ENCODE data around the gene DTNA.

Gene DTNA

DNA sequence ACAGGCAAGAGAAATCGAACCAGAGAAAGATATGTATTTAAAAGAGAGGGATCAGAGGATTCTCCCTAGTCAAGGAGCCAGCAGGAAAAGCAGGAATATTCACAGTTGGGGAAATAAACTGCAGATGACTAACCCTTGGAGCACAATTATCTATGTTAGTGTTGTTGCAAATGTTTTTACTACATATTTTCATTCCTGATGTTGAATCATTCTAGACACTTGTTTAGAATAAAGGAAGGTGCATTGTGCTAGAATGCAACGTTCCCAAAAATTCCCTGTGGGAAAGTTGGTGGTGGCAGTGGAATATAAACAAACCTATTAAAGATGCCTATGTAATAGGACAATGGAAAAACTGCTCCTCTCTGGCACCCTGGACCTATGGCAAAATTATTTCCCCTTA is 63.3 kb downstream of the DTNA start:
- DNase-seq = no peak

- DNase-seq = peak in 2 of 3 donors; percentile 2 to 6
Measured at GRCh38 chr18:34773961-34774766, 64.1 kb downstream of the DTNA start.

DNA sequence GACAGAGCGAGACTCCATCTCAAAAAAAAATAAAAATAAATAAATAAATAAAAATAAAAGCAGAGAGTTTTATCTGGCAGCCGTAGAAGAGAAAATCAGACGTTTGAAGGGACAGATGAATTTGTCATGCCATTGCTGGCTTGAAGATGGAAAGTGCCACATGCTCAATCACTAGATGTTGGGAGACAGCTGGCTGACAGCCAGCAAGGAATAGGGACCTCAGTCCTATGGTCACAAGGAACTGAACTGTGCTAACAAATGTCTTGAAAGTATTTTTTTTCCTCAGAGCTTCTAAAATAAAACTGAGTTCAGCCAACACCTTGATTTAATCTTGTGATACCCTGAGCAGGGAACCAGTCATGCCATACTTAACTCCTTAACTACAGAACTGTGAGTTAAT is 65.4 kb downstream of the DTNA start:
- DNase-seq = no peak

- DNase-seq = no peak
Measured at GRCh38 chr18:34779112-34779511, 69.0 kb downstream of the DTNA start.

DNA sequence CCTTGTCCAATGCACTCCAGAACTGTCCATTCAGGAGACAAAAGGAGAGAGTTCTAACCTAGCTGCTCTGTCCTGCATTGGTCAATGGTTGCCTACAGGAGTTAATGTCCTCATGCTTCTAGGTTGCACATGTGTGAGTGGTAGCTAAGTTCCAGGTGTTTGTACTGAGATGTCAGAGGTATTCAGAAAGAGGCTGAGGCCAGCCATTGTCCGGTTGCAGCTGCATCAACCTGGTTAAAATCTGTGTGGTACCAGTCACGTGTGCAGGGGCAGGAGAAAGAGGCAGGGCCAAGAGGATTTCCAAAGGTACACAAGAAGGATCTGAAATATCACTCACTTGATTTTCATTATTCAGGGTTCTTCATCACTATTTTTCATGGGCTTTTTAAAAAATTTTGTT is 70.8 kb downstream of the DTNA start:
- no peak for DNase-seq

- no peak for DNase-seq
Measured at GRCh38 chr18:34783501-34783900, 73.4 kb downstream of the DTNA start.

DNA sequence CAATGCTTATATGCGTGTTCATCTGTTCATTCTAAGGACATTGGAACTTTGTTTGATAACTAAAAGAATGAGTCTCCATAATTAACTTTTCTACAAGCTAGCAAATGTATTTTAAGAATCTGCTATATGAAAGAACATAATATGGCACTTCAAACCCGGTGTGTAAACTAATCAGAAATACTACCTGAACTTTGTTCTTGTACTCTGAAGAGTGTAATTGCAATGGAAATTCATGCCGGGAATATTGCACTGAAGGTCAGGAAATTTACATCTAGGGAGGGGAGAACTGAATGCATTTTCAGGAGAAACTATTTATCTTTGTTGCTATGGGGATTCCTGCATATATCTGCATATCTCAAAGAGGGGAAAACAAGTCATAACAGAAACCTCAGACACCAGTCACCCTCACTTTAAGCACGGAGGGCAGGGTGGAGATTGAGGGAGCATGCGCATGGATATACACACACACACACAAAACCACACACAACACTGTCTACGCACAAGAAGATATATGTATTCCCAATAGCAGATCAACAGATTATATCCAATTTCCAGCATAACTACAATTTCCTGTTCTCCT is 76.2 kb downstream of the DTNA start:
- DNase-seq = no peak

DNA sequence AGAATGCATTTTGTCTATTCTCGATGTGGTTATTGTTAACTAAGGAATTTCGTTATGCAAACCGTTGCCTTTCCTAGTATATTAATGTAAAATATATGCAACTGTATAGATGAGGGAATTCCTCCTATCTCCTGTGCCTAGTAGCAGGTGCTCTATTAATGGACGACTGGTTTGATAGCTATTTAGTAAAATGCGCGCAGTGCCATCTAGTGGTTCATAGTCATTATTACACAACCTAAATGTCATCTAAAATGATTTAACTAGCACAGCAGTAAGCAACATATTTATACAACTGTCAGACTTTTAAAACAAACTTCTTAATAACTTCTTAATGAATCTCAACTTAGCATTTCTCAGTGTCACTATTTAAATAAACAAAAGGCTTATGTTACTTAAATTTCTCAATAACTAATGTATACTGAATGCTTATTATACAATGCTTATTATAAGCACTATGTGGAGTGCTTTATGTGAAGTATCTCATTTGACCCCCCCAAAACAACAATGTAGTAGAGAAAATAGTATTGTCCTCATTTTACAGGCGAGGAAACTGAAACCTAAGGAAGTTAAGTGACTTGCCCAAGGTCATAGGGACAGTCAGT is 77.9 kb downstream of the DTNA start:
- DNase-seq = peak; percentile 62 to 81 (median 79)

DNA sequence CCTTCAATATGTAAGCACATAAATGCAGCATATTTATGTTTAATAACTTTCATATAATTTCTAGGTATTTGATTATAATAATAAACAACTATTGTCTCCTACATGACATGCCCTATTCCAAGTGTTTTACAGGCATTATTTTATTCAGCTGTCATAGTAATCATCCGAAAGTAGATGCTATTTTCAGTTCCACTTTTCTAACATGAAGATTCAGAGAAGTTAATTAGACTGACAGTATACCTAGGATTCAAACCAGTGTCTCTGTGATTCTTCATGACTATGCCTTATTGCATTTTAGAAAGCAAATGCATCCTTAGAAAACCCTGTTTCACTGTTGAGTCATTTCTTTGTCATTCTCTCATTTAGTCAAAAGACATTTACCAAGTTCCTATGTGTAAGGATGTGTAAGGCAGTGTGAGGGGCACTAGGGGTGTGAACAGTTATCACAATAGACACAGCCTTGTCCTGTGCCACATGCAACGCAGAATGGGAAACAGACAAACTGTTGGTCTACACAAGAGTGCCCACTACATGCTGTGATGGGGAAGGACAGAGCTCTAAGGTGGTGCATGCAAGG is 79.8 kb downstream of the DTNA start:
- peak in 1 of 3 donors; percentile 4 for DNase-seq

- no peak for DNase-seq
Measured at GRCh38 chr18:34794348-34794747, 84.2 kb downstream of the DTNA start.

DNA sequence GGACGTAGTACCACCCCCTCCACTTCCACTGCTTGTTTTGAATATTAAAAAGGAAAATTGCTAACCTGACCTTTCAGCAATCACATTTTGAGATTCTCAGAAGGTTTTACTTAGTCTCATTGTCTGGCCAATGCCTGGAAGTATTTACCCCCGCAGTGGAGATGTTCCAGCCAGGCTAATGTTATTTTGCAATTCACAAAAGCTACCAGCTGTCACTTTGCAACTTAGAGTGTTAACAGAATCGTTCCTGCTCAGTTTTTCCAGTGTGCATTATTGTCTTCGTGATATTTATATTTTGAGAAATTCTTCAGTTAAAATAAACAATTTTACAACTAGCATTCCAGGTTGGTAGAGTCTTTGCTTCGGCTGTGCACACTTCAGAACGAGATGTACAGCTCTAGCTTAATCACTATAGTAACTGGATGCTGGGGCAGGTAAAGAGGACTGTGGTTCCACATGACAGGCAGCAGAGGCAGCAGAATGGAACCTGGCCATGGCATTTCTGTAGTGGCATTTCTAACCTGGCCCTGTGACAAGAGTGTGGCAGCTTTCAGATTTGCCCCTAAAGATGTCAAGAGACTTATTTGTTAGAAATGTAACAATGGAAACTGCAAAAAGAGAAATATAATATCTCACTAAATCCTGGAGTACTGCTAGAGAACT is 85.1 kb downstream of the DTNA start:
- no peak for DNase-seq

GRCh38 chr18:34796035-34796657 is 86.0 kb downstream of the DTNA start:
- DNase-seq = no peak

- DNase-seq = no peak
Measured at GRCh38 chr18:34799291-34799690, 89.2 kb downstream of the DTNA start.

DNA sequence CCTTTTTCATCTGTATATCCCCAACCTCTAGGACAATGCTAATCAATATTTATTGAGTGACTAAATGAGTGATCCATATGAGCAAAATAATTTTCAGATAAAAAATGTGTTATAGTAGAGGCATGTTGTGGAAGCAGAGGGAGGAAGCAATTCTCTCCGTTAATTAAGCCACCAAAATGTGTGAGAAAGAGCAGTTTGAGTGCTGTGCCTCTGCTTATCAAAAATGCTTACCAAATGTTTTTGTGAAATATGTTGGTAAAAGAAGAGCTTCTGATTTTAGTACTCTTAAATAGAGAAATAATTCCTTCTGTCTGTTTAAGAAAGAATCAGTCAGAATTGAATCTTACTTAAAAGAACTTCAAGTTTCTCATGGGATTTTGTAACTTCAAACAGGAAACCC is 90.3 kb downstream of the DTNA start:
- no peak for DNase-seq

GRCh38 chr18:34801774-34802173 is 91.7 kb downstream of the DTNA start:
- peak; percentile 15 to 23 (median 22) for DNase-seq

DNA sequence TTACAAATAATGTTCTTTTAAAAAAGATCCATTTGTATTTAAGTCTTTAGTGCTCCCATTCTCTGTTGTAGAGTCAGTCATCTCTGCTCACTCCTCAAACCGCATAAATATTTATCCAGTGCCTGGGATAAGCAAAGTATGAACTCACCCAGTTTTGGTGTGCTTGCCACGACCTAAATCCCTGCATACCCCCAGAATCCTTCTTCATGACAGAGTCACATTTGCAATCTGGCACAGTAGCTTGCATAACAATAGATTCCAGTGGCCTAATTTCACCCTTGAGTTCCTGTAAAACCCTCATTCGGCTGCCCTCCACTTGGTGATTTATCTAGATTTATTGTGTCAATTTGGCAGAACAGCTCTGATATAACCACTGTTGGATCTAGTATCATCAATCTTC is 92.9 kb downstream of the DTNA start:
- DNase-seq = no peak

DNA sequence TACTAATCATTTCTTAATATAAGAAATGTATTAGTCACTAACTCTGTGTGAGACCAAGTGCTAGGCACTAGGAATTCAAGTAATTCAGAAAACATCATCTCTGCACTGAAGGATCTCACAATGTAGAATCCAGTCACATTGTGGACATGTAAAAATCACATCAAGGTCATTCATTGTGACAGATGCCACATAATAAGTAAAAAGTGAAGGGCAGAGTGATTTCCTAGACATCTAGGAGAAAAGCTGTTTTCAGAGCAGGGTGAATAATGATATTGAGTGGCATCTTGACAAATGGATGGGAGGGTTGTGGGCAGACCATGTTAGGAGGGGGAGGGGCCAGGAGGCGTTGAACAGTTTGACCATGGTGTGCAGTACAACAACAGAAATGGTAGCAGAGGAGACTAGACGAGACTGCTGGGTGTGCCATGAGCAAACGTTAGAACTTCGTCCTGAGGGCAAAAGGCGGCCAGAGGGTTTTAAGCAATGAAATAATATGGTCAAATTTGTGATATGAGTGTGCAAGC is 93.8 kb downstream of the DTNA start:
- DNase-seq = no peak

DNA sequence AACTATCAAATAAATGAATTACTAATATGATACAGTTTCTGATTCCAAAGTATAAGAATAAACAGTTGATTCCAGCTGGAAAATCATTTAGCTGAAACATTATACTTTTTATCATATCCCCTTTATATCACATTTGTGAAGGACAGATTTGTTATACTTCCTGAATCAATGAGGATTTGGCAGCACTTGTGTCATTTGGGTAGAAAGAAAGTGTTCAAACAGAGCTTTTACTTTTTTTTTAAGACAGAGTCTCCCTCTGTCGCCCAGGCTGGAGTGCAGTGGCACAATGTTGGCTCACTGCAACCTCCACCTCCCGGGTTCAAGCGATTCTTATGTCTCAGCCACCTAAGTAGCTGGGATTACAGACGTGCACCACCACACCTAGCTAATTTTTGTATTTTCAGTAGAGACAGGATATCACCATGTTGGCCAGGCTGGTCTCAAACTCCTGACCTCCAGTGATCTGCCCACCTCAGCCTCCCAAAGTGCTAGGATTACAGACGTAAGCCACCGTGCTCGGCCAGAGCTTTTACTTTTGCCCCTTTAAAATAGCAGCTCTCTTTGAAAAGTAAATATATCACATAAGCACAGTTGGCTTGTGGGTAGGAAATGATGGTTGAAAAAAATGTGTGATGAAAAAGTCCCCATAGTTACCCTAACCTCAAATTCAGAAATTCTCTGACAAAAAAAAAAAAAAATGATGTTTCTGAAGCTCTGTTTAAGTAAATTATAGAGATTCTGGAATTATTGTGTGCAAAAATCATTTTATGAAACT is 95.2 kb downstream of the DTNA start:
- DNase-seq = no peak

DNA sequence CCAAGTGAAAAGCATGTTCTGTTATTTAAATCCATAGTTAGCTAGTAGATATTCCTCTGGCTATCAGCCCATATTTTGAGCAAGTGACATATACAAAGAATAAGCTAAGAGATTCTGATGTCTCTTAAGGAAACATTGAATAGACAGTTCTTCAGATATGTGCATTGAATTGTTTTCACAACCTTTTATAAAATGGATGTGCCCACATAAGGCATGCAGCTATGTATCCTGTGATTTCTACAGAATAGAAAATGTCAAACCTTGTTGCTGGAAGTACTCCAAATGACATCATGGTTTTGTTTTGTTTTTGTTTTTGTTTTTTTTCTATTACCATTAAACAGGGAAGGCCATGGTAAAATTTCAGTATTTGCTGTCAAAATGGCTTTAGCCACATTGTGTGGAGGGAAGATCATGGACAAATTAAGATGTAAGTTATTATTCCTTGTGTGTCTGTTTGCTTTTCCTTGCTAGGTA is 95.8 kb downstream of the DTNA start:
- DNase-seq = no peak

GRCh38 chr18:34806527-34806926 is 96.4 kb downstream of the DTNA start:
- DNase-seq = no peak

DNA sequence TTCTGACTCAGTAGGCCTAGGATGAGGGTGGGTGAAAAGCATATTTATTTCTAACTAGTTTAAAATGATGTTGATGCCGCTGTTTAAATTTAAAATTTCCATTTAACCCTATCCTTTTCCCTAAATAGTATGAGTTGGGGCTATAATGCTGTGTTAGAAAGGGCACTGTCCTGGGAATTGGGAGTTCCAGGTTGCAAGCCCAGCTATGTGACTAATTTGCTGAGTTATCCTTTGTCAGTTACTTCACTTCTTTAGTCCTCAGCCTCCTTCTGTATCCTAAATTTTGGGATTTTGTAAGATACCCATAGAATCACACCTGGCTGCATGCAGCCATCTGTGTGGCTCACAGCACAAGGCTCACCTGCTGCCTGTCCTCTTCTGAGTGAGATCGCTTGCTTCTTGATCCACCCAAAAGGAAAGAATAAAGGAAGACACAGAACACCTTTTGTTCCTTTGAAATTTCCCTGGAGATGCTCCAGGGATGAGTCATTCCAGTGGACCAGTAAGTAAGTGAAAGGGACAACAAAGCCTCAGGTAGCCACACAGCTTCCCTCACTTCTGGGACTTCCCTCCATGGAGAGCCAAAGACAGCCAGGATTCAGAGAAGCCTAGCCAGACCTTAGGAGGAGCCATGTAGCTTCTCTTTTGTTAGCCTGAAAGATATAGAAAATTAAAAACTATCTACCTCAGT is 97.2 kb downstream of the DTNA start:
- DNase-seq = no peak
